Adrenal gland (tissue), 12 donors: ENCODE results near the gene PNPLA8. TPM values are rescaled to one million over a fixed set of nuclear protein-coding genes. Genes with fewer than 3 reads are reported as not detected.

ENCODE experiments used
- DNase-seq, 7 donors: peaks; one replicate each; pipeline ENCODE4 v3.0.0-alpha.2; 2019 to 2020
- H3K27ac ChIP-seq, 5 donors: fragments of 200-600 bp; sonication (generic) in 4 of 5; 1 replicate in 3 of 5; 2 replicates in 2 of 5; pipeline versions ENCODE4 v1.5.1 to v1.8.0; 2016 to 2020; ENCODE audit warnings: mild to moderate bottlenecking in 1 of 5
- H3K27me3 ChIP-seq: fragments of 200-600 bp; 2 replicates; pipeline ENCODE4 v1.8.0; 2021
- H3K36me3 ChIP-seq, 2 donors: fragments of 200-600 bp; replicated peaks in 1 of 2; 1 replicate in 1 of 2; 2 replicates in 1 of 2; pipeline versions ENCODE4 v1.5.1 to v1.8.0; 2018 to 2022
- H3K4me1 ChIP-seq, 2 donors: fragments of 200-600 bp; replicated peaks in 1 of 2; 1 replicate in 1 of 2; 2 replicates in 1 of 2; pipeline versions ENCODE4 v1.5.1 to v1.8.0; 2018 to 2021
- H3K4me3 ChIP-seq, 4 donors: fragments of 200-600 bp; sonication (generic) in 3 of 4; one replicate each; pipeline ENCODE4 v1.5.1; 2016 to 2018
- H3K9me3 ChIP-seq, 3 donors: fragments of 200-600 bp; sonication (generic) in 1 of 3; replicated peaks in 1 of 3; 1 replicate in 2 of 3; 2 replicates in 1 of 3; pipeline versions ENCODE4 v1.5.1 to v1.8.0; 2016 to 2021
- CTCF ChIP-seq, 6 experiments: fragments of 450-650 bp in 4 of 6; fragments of 200-600 bp in 2 of 6; sonication (generic) in 1 of 6; IDR thresholded peaks; 1 replicate in 5 of 6; 2 replicates in 1 of 6; pipeline versions ENCODE4 v1.5.1 to v1.8.0; 2016 to 2021; ENCODE audit warnings: antibody characterized with exemption in 6 of 6, mild to moderate bottlenecking in 2 of 6, moderate library complexity in 1 of 6
- POLR2A ChIP-seq, 2 donors: fragments of 450-650 bp; IDR thresholded peaks; one replicate each; pipeline ENCODE4 v1.6.1; 2017; ENCODE audit warnings: antibody characterized with exemption in 2 of 2, mild to moderate bottlenecking in 2 of 2, moderate library complexity in 1 of 2
- whole genome bisulfite sequencing, 4 donors: extraction: QIAGEN DNeasy Blood & Tissue Kit in 2 of 4; methylation state at CpG; one replicate each; pipeline versions ENCODE4 v1.1.5 to v1.1.7; 2013 to 2017; 5-methylcytosine and 5-hydroxymethylcytosine counted together
- intact Hi-C, 2 donors: fragments of 100-400 bp; cut with DNase I; formaldehyde crosslinking; loops; one replicate each; pipeline versions ENCODE4 v1.14.1 to v1.15.0; 2022 to 2023
- polyA plus RNA-seq, 3 donors: library from polyadenylated mRNA; stranded (reverse); fragments of 200-250 nt in 2 of 3; fragments of 350-450 nt in 1 of 3; fragmentation: Illumina TruSeq in 1 of 3; extraction: RNeasy Lipid Tissue Mini Kit (QIAGEN cat#74804) in 1 of 3; gene quantifications; one replicate each; pipeline ENCODE4 v1.2.3, GENCODE V29; 2013 to 2014
- total RNA-seq, 9 donors: library from RNA; depleted of rRNA in 4 of 9; stranded (reverse); fragments of >200 nt in 4 of 9; fragments of 120-200 nt in 1 of 9; fragmentation: NEBNext Ultra II Directional in 1 of 9; extraction: Animal tissue kit (Norgen Biotek cat#: 25700) in 1 of 9; gene quantifications; one replicate each; pipeline versions ENCODE4 v1.1.0 to v1.2.4, GENCODE V29; 2013 to 2023
- donor health status: healthy with polysubstance abuse.
- donor health status: Bipolar disorder and iron deficiency.
- donor health status: DM: yes; HTN: yes; CAD: no.
- donor health status: DM: no; HTN: no; CAD: no.
- donor health status: DM: no; HTN: no; CAD: no.
- donor health status: DM: yes; HTN: yes; CAD: no.

PNPLA8 gene
- total and polyA plus RNA-seq, 12 donors = 17.9 to 131 (median 50.5) TPM

- Histone ChIP-seq H3K4me1 (no peaks in the 10 kb centered on the region), H3K27ac (no peak overlapping the region), H3K27me3 (no peaks in the 10 kb centered on the region), H3K4me3 (no peak overlapping the region), H3K36me3 (peaks cover 0 to 15% of the 10 kb centered on the region in 2 donors), H3K9me3 (no peaks in the 10 kb centered on the region)
- intact Hi-C loops = no loop called here
- no peak for TF ChIP-seq CTCF (IDR thresholded peaks at IDR 0.05)
- TF ChIP-seq POLR2A (IDR thresholded peaks at IDR 0.05) = no peak
- DNase-seq = no peak
Observed at GRCh38 chr7:108487646-108488045, 38.3 kb downstream of the PNPLA8 start.

GRCh38 chr7:108486291-108486966 is 39.5 kb downstream of the PNPLA8 start:
- intact Hi-C loops = no loop called here
- H3K4me1 ChIP-seq = no peaks in the 10 kb centered on the region
- H3K27ac ChIP-seq = no peak overlapping the region
- H3K36me3 ChIP-seq = peaks cover 0 to 15% of the 10 kb centered on the region in 2 donors
- no peak overlapping the region for H3K4me3 ChIP-seq
- no peak for DNase-seq
- no peaks in the 10 kb centered on the region for H3K27me3 ChIP-seq
- TF ChIP-seq CTCF (IDR thresholded peaks at IDR 0.05) (no peak), POLR2A (IDR thresholded peaks at IDR 0.05) (no peak)
- 88 to 91% (median 90%) methylated on average over 5 of the region's 5 CpGs for WGBS, 4 donors
- H3K9me3 ChIP-seq = no peaks in the 10 kb centered on the region

GRCh38 chr7:108484137-108484536 is 41.8 kb downstream of the PNPLA8 start:
- Histone ChIP-seq H3K27me3 (no peaks in the 10 kb centered on the region), H3K4me3 (no peak overlapping the region), H3K4me1 (no peaks in the 10 kb centered on the region), H3K36me3 (peaks cover 0 to 11% of the 10 kb centered on the region in 2 donors), H3K9me3 (no peaks in the 10 kb centered on the region), H3K27ac (no peak overlapping the region)
- intact Hi-C loops = no loop called here
- DNase-seq = no peak
- TF ChIP-seq POLR2A (IDR thresholded peaks at IDR 0.05) = no peak
- no peak for TF ChIP-seq CTCF (IDR thresholded peaks at IDR 0.05)
- WGBS, 4 donors = 68 to 100% (median 85%) methylated on average over 1 of the region's 1 CpG

GRCh38 chr7:108480311-108480710 is 45.6 kb downstream of the PNPLA8 start:
- peaks cover 0 to 15% of the 10 kb centered on the region in 2 donors for H3K36me3 ChIP-seq

More at GRCh38 chr7:108480311-108480710, 45.6 kb downstream of the PNPLA8 start:
- Histone ChIP-seq H3K4me3 (no peak overlapping the region), H3K27ac (no peak overlapping the region), H3K27me3 (no peaks in the 10 kb centered on the region), H3K4me1 (no peaks in the 10 kb centered on the region), H3K9me3 (no peaks in the 10 kb centered on the region)
- intact Hi-C loops = no loop called here
- 79 to 87% (median 85%) methylated on average over 5 of the region's 5 CpGs for WGBS, 4 donors
- DNase-seq = no peak
- TF ChIP-seq CTCF (IDR thresholded peaks at IDR 0.05) = no peak
- TF ChIP-seq POLR2A (IDR thresholded peaks at IDR 0.05) = no peak
